ENCODE results near the gene CDH13.

DNA sequence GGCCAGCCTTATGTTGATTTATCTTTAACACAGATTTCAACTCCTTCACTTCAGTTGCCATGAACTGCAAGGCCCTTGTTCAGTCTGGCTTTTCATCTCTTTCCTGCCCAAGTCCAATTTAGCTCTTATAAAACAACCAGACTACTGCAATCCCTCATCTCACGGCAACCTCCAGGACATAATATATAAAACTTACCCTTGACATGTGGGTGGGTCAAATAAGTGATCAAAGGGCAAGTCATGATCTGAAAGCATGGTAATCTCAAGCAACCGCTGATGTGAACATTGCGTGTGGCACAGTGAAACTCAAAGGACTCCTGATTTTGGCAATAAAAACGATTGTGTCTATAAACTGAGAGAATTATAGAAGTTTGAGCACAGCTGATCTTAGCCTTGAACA, 364.6 kb downstream of the CDH13 start:
- TF ChIP-seq POLR2AphosphoS5 (IDR thresholded peaks at IDR 0.05; ENCODE audit: borderline replicate concordance, low read depth, low read length) (no peak), EZH2 (IDR thresholded peaks at IDR 0.05) (no peak), FOXP2 (optimal IDR thresholded peaks at IDR 0.05; ENCODE audit: control extremely low read depth, extremely low read length, insufficient read depth) (no peak)

Measured in SK-N-MC (cell line).